HG03108 (cell line): ENCODE results near the gene PCDHGA7.
A peak's percentile ranks its signal among the peaks of the same experiment; 100 is the strongest.
"Not testable (repeated sequence)": the region's sequence is repeated elsewhere in the genome, so short reads cannot be mapped to it uniquely, and the experiment has no call there.

Experiments
- ATAC-seq: cut with Tn5 transposase; IDR thresholded peaks from one replicate; pipeline ENCODE4 v1.9.1; 2021; ENCODE audit warnings: moderate library complexity; ENCODE audit not compliant: unreplicated experiment

PCDHGA7 gene

DNA sequence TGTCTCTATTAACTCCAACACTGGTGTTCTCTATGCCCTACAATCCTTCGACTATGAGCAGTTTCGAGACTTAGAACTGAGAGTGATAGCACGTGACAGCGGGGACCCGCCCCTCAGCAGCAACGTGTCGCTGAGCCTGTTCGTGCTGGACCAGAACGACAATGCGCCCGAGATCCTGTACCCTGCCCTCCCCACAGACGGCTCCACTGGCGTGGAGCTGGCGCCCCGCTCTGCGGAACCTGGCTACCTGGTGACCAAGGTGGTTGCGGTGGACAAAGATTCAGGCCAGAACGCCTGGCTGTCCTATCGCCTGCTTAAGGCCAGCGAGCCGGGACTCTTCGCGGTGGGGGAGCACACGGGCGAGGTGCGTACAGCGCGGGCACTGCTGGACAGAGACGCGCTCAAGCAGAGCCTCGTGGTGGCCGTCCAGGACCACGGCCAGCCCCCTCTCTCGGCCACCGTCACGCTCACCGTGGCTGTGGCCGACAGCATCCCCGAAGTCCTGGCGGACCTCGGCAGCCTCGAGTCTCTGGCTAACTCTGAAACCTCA, 40.3 kb downstream of the PCDHGA7 start:
- ATAC-seq, result no peak

DNA sequence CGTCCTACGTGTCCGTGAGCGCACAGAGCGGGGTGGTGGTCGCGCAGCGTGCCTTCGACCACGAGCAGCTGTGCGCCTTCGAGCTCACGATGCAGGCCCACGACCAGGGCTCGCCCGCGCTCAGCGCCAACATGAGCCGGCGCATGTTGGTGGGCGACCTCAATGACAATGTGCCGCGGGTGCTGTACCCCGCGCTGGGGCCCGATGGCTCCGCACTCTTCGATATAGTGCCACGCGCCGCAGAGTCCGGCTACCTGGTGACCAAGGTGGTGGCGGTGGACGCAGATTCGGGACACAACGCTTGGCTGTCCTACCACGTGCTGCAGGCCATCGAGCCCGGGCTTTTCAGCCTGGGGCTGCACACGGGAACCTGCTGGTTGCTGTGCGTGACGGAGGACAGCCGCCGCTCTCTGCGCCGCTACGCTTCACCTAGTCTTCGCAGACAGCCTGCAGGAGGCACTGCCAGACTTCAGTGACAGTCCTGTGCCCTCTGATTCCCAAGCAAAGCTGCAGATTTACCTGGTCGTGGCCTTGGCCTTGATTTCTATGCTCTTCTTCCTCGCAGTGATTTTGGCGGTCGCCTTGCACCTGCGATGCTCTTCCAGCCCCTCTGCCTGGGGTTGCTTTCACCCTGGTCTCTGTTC, 45.4 kb downstream of the PCDHGA7 start:
- ATAC-seq, result no peak

DNA sequence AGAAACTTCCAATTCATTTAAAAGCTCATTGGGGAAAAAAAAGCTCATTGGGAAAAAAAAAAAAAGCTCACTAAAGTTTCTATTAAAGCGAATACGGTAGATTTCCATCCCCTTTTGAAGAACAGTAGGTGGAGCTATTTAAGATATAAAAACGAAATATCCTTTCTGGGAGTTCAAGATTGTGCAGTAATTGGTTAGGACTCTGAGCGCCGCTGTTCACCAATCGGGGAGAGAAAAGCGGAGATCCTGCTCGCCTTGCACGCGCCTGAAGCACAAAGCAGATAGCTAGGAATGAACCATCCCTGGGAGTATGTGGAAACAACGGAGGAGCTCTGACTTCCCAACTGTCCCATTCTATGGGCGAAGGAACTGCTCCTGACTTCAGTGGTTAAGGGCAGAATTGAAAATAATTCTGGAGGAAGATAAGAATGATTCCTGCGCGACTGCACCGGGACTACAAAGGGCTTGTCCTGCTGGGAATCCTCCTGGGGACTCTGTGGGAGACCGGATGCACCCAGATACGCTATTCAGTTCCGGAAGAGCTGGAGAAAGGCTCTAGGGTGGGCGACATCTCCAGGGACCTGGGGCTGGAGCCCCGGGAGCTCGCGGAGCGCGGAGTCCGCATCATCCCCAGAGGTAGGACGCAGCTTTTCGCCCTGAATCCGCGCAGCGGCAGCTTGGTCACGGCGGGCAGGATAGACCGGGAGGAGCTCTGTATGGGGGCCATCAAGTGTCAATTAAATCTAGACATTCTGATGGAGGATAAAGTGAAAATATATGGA, 48.0 kb downstream of the PCDHGA7 start, which contains the start of gene PCDHGA12:
PCDHGA12 (plus strand) TSS at position 176 of the 782 bp plus-strand sequence; CDS start at position 429, 253 bp downstream.
- ATAC-seq, result peak; percentile 78

DNA sequence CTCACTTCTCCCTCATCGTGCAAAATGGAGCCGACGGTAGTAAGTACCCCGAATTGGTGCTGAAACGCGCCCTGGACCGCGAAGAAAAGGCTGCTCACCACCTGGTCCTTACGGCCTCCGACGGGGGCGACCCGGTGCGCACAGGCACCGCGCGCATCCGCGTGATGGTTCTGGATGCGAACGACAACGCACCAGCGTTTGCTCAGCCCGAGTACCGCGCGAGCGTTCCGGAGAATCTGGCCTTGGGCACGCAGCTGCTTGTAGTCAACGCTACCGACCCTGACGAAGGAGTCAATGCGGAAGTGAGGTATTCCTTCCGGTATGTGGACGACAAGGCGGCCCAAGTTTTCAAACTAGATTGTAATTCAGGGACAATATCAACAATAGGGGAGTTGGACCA, 48.7 kb downstream of the PCDHGA7 start:
- no peak for ATAC-seq

DNA sequence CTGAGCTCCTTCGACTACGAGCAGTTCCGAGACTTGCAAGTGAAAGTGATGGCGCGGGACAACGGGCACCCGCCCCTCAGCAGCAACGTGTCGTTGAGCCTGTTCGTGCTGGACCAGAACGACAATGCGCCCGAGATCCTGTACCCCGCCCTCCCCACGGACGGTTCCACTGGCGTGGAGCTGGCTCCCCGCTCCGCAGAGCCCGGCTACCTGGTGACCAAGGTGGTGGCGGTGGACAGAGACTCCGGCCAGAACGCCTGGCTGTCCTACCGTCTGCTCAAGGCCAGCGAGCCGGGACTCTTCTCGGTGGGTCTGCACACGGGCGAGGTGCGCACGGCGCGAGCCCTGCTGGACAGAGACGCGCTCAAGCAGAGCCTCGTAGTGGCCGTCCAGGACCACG, 49.8 kb downstream of the PCDHGA7 start:
- not testable (repeated sequence) for ATAC-seq

DNA sequence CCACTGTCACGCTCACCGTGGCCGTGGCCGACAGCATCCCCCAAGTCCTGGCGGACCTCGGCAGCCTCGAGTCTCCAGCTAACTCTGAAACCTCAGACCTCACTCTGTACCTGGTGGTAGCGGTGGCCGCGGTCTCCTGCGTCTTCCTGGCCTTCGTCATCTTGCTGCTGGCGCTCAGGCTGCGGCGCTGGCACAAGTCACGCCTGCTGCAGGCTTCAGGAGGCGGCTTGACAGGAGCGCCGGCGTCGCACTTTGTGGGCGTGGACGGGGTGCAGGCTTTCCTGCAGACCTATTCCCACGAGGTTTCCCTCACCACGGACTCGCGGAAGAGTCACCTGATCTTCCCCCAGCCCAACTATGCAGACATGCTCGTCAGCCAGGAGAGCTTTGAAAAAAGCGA, 50.2 kb downstream of the PCDHGA7 start:
- not testable (repeated sequence) for ATAC-seq

DNA sequence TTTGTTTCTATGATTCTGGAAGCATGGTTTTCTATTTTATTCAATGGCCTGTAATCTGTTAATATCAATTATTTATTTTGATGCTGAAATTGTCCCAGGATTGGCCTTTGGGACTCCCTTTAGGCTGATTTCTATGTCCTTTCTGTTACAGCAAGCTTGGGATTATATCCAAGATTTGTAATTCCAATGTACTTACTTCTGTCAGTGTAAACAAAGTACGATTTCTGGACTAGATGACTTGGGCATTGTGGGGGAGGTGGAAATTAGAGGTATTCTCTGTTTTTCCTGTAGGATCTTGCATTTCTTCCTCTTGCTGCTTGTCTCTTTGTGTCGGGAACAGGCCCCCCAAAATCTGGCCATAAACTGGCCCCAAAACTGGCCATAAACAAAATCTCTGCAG, 51.5 kb downstream of the PCDHGA7 start:
- no peak for ATAC-seq
